Measurements from ENCODE around the gene TSTD1.
"Not testable (repeated sequence)": the region's sequence is repeated elsewhere in the genome, so short reads cannot be mapped to it uniquely, and the experiment has no call there.

The TSTD1 gene

DNA sequence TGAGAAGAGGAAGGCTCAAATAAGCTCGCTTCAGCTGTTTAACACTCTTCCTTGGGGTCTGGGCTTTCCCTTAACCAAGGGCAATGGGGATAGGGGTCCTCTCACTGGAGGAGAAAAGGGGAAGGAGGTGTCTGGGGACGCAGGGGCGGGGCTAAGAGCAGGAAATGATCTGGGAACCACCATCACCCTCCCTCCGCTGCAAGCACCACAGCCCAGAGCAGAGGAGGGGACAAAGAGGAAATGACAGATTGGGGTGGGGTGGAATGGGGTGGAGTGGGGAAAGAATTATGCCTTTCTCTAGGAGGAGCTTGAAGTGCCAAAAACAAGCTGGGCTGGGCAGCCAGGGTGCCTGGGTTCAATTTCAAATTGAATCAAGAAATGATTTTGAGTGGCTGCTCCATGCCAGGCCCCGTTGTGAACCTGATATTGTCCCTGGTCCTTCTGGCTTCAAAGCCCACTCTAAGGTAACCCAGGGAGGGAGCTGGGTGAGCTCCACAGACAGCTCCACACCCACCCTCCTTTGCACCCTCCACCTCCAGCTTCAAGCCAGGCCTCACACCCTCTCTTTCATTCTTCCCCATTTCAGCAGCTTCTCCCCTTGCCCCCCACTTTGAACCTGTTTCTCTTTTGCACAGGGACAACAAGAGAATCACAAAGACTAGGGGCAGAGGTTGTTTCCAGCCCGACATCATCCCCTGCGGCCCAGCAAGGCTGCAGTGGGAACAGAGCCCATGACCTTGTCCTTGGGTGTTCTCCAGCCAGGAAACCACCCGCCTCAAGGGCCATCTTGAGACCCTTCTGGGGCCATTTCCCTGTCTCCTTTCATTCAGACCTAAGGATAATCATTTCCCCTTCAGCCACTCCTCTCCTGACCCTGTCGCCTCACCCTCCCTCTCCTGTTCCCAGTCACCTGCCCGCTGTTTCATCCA lies 29.8 kb upstream of the TSTD1 start:
- no peak overlapping the region for H3K4me3 ChIP-seq (ENCODE audit: low read length)

DNA sequence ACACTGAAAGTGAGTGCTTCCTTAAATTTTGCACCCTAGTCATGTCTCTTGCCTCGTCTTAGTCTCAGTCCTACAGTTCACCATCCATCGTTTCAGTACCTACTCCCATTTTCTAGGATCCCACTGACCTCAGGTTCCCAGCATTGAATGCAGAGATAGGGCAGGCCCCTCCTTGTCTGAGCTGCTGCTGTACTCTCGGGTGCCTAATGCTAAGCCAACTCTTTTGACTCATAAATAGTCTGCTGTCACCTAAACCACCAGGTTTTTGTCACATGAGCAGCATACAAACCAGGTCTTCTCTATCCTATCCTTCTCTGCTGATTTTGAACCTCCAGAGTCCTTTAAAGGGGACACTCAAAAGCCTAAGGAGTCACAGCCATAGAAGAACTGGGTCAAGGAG lies 27.9 kb upstream of the TSTD1 start:
- Histone ChIP-seq H3K36me3 (ENCODE audit: control insufficient read depth, insufficient read depth, low read length) (no peaks in the 10 kb centered on the region), H3K9me3 (ENCODE audit: control insufficient read depth, insufficient read depth, low read length) (no peaks in the 10 kb centered on the region), H3K27me3 (ENCODE audit: control insufficient read depth, insufficient read depth, low read length) (no peaks in the 10 kb centered on the region), H3K27ac (ENCODE audit: low read length) (no peak overlapping the region), H3K4me1 (ENCODE audit: control insufficient read depth, insufficient read depth, low read length) (no peaks in the 10 kb centered on the region; the same call in 1 of the 2 replicates), H3K4me3 (ENCODE audit: low read length) (no peak overlapping the region)
- no peak for DNase-seq (ENCODE audit: low read depth, low spot score)
- no CpG with 5 or more reads among the region's 3 CpGs for WGBS (ENCODE audit: insufficient coverage, insufficient read length)

More for the DNA sequence above, 29.8 kb upstream of the TSTD1 start:
- WGBS (ENCODE audit: insufficient coverage, insufficient read length) = no CpG with 5 or more reads among the region's 10 CpGs
- Histone ChIP-seq H3K36me3 (ENCODE audit: control insufficient read depth, insufficient read depth, low read length) (no peaks in the 10 kb centered on the region), H3K4me1 (ENCODE audit: control insufficient read depth, insufficient read depth, low read length) (no peaks in the 10 kb centered on the region; the same call in 1 of the 2 replicates), H3K27ac (ENCODE audit: low read length) (no peak overlapping the region), H3K27me3 (ENCODE audit: control insufficient read depth, insufficient read depth, low read length) (no peaks in the 10 kb centered on the region), H3K9me3 (ENCODE audit: control insufficient read depth, insufficient read depth, low read length) (no peaks in the 10 kb centered on the region)
- DNase-seq (ENCODE audit: low read depth, low spot score) = no peak

DNA sequence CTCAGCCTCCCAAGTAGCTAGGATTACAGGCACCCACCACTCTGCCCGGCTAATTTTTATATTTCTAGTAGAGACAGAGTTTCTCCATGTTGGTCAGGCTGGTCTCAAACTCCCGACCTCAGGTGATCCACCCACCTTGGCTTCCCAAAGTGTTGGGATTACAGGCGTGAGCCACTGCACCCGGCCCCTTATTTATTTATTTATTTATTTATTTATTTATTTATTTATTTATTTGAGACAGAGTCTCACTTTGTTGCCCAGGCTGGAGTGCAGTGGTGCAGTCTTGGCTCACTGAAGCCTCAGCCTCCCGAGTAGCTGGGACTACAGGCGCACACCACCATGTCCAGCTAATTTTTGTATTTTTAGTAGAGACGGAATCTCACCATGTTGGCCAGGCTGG lies 26.9 kb upstream of the TSTD1 start:
- not testable (repeated sequence) for H3K27ac ChIP-seq (ENCODE audit: low read length); H3K27me3 ChIP-seq (ENCODE audit: control insufficient read depth, insufficient read depth, low read length); H3K4me1 ChIP-seq (ENCODE audit: control insufficient read depth, insufficient read depth, low read length); DNase-seq (ENCODE audit: low read depth, low spot score); H3K36me3 ChIP-seq (ENCODE audit: control insufficient read depth, insufficient read depth, low read length); H3K4me3 ChIP-seq (ENCODE audit: low read length); H3K9me3 ChIP-seq (ENCODE audit: control insufficient read depth, insufficient read depth, low read length)
- no CpG with 5 or more reads among the region's 7 CpGs for WGBS (ENCODE audit: insufficient coverage, insufficient read length)

DNA sequence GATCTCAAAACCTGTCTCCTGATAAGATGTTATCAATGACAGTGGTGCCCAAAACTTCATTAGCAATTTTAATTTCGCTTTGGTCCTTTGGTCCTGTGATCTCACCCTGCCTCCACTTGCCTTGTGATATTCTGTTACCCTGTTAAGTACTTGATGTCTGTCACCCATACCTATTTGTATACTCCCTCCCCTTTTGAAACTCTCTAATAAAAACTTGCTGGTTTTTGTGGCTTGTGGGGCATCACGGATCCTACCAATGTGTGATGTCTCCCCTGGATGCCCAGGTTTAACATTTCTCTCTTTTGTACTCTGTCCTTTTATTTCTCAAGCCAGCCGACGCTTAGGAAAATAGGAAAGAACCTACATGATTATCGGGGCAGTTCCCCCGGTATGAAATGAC lies 25.2 kb upstream of the TSTD1 start:
- not testable (repeated sequence) for H3K36me3 ChIP-seq (ENCODE audit: control insufficient read depth, insufficient read depth, low read length); H3K4me3 ChIP-seq (ENCODE audit: low read length); H3K9me3 ChIP-seq (ENCODE audit: control insufficient read depth, insufficient read depth, low read length); H3K27ac ChIP-seq (ENCODE audit: low read length); DNase-seq (ENCODE audit: low read depth, low spot score); H3K4me1 ChIP-seq (ENCODE audit: control insufficient read depth, insufficient read depth, low read length); H3K27me3 ChIP-seq (ENCODE audit: control insufficient read depth, insufficient read depth, low read length)
- no CpG with 5 or more reads among the region's 6 CpGs for whole genome bisulfite sequencing (ENCODE audit: insufficient coverage, insufficient read length)

DNA sequence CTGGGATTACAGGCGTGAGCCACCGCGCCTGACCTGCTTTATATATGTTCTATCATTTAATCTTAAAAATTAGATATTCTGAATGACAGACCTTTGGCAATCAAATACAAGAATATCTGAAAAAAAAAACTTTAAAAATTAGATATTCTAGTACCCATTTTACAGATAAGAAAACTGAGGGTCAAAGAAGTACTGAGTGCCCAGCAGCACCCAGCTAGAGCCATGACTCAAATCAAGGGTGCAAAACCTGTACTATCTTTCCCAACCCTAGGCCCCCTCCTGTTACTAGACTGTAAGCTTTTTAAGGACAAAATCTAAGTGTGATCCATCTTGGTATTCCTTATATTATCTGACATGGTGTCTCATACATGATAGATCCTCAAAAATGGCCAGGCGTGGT lies 22.7 kb upstream of the TSTD1 start:
- Histone ChIP-seq H3K27ac (ENCODE audit: low read length) (no peak overlapping the region), H3K36me3 (ENCODE audit: control insufficient read depth, insufficient read depth, low read length) (no peaks in the 10 kb centered on the region), H3K27me3 (ENCODE audit: control insufficient read depth, insufficient read depth, low read length) (no peaks in the 10 kb centered on the region), H3K4me3 (ENCODE audit: low read length) (no peak overlapping the region), H3K4me1 (ENCODE audit: control insufficient read depth, insufficient read depth, low read length) (no peaks in the 10 kb centered on the region), H3K9me3 (ENCODE audit: control insufficient read depth, insufficient read depth, low read length) (no peaks in the 10 kb centered on the region)
- WGBS (ENCODE audit: insufficient coverage, insufficient read length) = no CpG with 5 or more reads among the region's 4 CpGs
- no peak for DNase-seq (ENCODE audit: low read depth, low spot score)

DNA sequence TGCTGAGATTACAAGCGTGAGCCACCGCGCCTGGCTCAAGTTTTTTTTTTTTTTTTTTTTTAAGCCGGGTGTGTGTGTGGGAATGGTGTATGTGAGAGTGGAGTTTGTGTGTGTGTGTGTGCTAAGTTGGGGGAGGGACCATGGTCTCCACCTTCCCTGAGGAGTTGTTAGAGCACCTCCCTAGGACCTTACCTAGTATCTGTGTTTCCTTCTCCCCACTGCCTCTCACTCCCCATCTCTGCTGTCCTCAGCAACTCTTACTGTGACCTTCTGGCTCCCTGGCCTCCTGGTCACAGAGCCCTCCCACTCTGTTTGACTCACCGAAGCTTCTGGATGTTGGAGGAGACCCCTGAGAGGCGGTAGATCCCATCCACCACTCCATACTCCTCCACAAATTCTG lies 20.5 kb upstream of the TSTD1 start:
- H3K4me3 ChIP-seq (ENCODE audit: low read length) = no peak overlapping the region
- H3K4me1 ChIP-seq (ENCODE audit: control insufficient read depth, insufficient read depth, low read length) = no peaks in the 10 kb centered on the region
- no CpG with 5 or more reads among the region's 6 CpGs for WGBS (ENCODE audit: insufficient coverage, insufficient read length)
- no peaks in the 10 kb centered on the region for H3K9me3 ChIP-seq (ENCODE audit: control insufficient read depth, insufficient read depth, low read length)
- no peak overlapping the region for H3K27ac ChIP-seq (ENCODE audit: low read length)
- no peak for DNase-seq (ENCODE audit: low read depth, low spot score)
- H3K36me3 ChIP-seq (ENCODE audit: control insufficient read depth, insufficient read depth, low read length) = no peaks in the 10 kb centered on the region
- H3K27me3 ChIP-seq (ENCODE audit: control insufficient read depth, insufficient read depth, low read length) = no peaks in the 10 kb centered on the region

DNA sequence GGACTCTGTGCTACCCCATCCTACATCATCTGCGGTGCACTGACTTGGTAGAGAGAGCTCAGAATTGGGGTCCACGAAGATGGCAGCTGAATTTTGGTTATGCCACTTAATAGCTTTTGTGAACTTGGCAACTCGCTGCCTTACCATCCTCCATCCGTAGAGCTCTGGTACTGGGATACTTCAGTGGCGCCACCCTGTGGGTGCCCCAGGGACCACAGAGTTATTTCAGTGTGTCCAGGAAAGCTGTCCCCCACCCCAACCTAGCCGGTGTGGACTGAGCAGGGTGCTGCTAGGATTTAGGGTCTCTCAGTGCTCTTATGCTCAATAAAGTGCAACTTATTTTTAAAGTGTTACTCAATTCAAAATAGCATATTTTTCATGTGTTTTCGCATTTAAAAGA lies 16.0 kb upstream of the TSTD1 start:
- WGBS (ENCODE audit: insufficient coverage, insufficient read length) = no CpG with 5 or more reads among the region's 7 CpGs
- H3K9me3 ChIP-seq (ENCODE audit: control insufficient read depth, insufficient read depth, low read length) = no peaks in the 10 kb centered on the region
- no peak overlapping the region for H3K27ac ChIP-seq (ENCODE audit: low read length)
- no peaks in the 10 kb centered on the region for H3K4me1 ChIP-seq (ENCODE audit: control insufficient read depth, insufficient read depth, low read length)
- H3K27me3 ChIP-seq (ENCODE audit: control insufficient read depth, insufficient read depth, low read length) = no peaks in the 10 kb centered on the region
- no peak for DNase-seq (ENCODE audit: low read depth, low spot score)
- no peak overlapping the region for H3K4me3 ChIP-seq (ENCODE audit: low read length)
- H3K36me3 ChIP-seq (ENCODE audit: control insufficient read depth, insufficient read depth, low read length) = no peaks in the 10 kb centered on the region

DNA sequence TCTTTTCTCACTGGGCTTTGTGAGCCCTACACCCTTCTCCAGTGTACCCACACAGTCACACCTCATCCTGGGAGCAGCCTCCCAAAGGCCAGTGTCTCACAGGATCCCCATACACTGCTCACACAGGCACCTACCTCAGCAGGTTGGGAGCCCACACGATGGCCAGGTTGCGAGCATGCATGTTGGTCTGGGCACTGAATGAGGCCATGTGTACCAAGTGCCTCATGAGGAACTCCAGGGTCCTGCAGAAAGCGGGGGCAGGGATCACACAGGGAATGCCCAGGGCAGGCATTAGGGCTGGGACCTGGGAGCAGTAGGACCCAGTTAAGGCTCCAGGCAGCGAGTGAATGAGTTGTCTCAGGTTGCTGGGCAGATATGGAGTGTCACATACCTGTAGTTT lies 15.5 kb upstream of the TSTD1 start:
- Histone ChIP-seq H3K4me3 (ENCODE audit: low read length) (no peak overlapping the region), H3K27ac (ENCODE audit: low read length) (no peak overlapping the region), H3K36me3 (ENCODE audit: control insufficient read depth, insufficient read depth, low read length) (no peaks in the 10 kb centered on the region), H3K27me3 (ENCODE audit: control insufficient read depth, insufficient read depth, low read length) (no peaks in the 10 kb centered on the region), H3K4me1 (ENCODE audit: control insufficient read depth, insufficient read depth, low read length) (no peaks in the 10 kb centered on the region), H3K9me3 (ENCODE audit: control insufficient read depth, insufficient read depth, low read length) (no peaks in the 10 kb centered on the region)
- no CpG with 5 or more reads among the region's 4 CpGs for WGBS (ENCODE audit: insufficient coverage, insufficient read length)
- DNase-seq (ENCODE audit: low read depth, low spot score) = no peak

DNA sequence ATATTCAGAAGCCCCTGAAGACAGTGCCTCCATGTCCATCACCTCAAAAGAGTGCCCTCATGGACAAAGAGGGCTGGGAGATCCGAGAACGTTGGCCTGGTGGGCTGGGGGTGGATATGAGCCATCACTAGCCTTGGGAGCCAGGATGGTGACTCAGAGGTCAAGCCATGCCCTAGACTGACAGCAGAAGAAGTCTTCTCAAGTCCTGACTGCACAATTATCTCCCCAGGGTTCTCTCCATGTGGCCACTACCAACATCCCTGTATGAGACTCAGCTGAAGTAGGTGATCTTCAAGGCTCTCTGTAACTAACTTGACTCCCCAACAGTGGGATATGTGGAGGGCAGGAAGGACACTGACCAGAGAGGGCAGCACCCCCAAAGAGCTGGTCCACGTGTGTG lies 14.1 kb upstream of the TSTD1 start:
- no peaks in the 10 kb centered on the region for H3K9me3 ChIP-seq (ENCODE audit: control insufficient read depth, insufficient read depth, low read length)
- no peaks in the 10 kb centered on the region for H3K27me3 ChIP-seq (ENCODE audit: control insufficient read depth, insufficient read depth, low read length)
- H3K36me3 ChIP-seq (ENCODE audit: control insufficient read depth, insufficient read depth, low read length) = no peaks in the 10 kb centered on the region
- no peak overlapping the region for H3K4me3 ChIP-seq (ENCODE audit: low read length)
- H3K4me1 ChIP-seq (ENCODE audit: control insufficient read depth, insufficient read depth, low read length) = no peaks in the 10 kb centered on the region
- no peak overlapping the region for H3K27ac ChIP-seq (ENCODE audit: low read length)
- no CpG with 5 or more reads among the region's 3 CpGs for WGBS (ENCODE audit: insufficient coverage, insufficient read length)
- no peak for DNase-seq (ENCODE audit: low read depth, low spot score)

DNA sequence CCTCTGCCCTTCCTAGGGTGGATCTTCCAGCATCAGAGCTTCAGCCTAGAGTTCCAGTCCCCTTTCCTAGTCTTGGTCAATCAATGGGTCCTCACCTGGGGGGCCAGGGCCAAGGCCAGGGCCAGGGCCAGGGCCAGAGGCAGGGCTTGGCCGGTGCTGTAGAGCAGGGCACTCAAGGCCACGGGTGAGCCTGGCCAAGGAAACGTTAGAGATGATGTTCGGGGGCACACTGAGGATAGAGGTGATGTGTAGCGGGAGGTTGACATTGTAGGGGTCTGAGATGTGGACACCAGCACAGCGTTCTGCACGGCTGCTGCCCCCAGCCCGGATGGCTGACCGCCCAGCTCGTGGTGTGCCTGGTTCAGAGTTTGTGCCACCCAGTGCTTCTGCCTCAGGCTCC lies 12.5 kb upstream of the TSTD1 start:
- DNase-seq (ENCODE audit: low read depth, low spot score) = no peak
- no peaks in the 10 kb centered on the region for H3K36me3 ChIP-seq (ENCODE audit: control insufficient read depth, insufficient read depth, low read length)
- no peaks in the 10 kb centered on the region for H3K27me3 ChIP-seq (ENCODE audit: control insufficient read depth, insufficient read depth, low read length)
- no peak overlapping the region for H3K4me3 ChIP-seq (ENCODE audit: low read length)
- no peak overlapping the region for H3K27ac ChIP-seq (ENCODE audit: low read length)
- H3K9me3 ChIP-seq (ENCODE audit: control insufficient read depth, insufficient read depth, low read length) = no peaks in the 10 kb centered on the region
- WGBS (ENCODE audit: insufficient coverage, insufficient read length) = no CpG with 5 or more reads among the region's 10 CpGs
- no peaks in the 10 kb centered on the region; the same call in 1 of the 2 replicates for H3K4me1 ChIP-seq (ENCODE audit: control insufficient read depth, insufficient read depth, low read length)
